ENCODE measurements around the gene COL4A4. TPM values are rescaled to one million over a fixed set of nuclear protein-coding genes. Genes with fewer than 3 reads are reported as not detected.

COL4A4 gene
- total RNA-seq, 1 donor from 2014 or later = 0.41 TPM

GRCh38 chr2:227013330-227013729 lies 150.7 kb downstream of the COL4A4 start:
- H3K4me1 Mint-ChIP-seq (ENCODE audit: low read depth) = no peaks in the 10 kb centered on the region
- no peak overlapping the region for H3K4me3 Mint-ChIP-seq (ENCODE audit: low read depth)
- no peak for DNase-seq (ENCODE audit: low spot score, unreplicated experiment)
- no peaks in the 10 kb centered on the region for H3K36me3 Mint-ChIP-seq (ENCODE audit: insufficient read depth)
- TF ChIP-seq, protein P1, sequence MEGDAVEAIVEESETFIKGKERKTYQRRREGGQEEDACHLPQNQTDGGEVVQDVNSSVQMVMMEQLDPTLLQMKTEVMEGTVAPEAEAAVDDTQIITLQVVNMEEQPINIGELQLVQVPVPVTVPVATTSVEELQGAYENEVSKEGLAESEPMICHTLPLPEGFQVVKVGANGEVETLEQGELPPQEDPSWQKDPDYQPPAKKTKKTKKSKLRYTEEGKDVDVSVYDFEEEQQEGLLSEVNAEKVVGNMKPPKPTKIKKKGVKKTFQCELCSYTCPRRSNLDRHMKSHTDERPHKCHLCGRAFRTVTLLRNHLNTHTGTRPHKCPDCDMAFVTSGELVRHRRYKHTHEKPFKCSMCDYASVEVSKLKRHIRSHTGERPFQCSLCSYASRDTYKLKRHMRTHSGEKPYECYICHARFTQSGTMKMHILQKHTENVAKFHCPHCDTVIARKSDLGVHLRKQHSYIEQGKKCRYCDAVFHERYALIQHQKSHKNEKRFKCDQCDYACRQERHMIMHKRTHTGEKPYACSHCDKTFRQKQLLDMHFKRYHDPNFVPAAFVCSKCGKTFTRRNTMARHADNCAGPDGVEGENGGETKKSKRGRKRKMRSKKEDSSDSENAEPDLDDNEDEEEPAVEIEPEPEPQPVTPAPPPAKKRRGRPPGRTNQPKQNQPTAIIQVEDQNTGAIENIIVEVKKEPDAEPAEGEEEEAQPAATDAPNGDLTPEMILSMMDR (IDR thresholded peaks at IDR 0.05; ENCODE audit: unreplicated experiment) = no peak
- no peaks in the 10 kb centered on the region for H3K27me3 Mint-ChIP-seq
- no peaks in the 10 kb centered on the region for H3K9me3 Mint-ChIP-seq (ENCODE audit: low read depth)
- H3K27ac Mint-ChIP-seq = no peak overlapping the region

DNA sequence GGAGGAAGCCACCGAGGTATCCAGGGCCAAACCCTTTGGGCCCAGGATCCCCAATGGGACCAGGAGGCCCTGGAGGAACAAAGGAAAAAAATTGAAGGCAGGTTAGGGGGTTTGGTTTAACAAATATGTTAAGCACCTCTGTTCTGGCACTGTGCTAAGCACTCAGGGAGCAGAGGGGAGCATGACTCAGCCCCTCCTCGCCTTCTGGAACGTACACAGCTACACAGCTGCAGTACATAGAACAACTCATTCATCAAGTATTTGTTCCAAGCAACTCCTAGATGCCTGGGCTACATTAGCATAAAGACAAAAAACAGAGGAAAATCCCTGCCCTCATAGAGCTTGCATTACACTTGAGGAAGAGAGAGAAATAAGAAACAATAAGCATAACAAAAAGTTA lies 153.6 kb downstream of the COL4A4 start:
- Mint-ChIP-seq H3K36me3 (ENCODE audit: insufficient read depth) (no peaks in the 10 kb centered on the region), H3K27ac (no peak overlapping the region), H3K4me1 (ENCODE audit: low read depth) (no peaks in the 10 kb centered on the region), H3K9me3 (ENCODE audit: low read depth) (no peaks in the 10 kb centered on the region), H3K27me3 (no peaks in the 10 kb centered on the region), H3K4me3 (ENCODE audit: low read depth) (no peak overlapping the region)
- TF ChIP-seq, protein P1 (IDR thresholded peaks at IDR 0.05; ENCODE audit: unreplicated experiment) = no peak
- no peak for DNase-seq (ENCODE audit: low spot score, unreplicated experiment)

- Mint-ChIP-seq H3K4me3 (ENCODE audit: low read depth) (no peak overlapping the region), H3K36me3 (ENCODE audit: insufficient read depth) (no peaks in the 10 kb centered on the region), H3K9me3 (ENCODE audit: low read depth) (no peaks in the 10 kb centered on the region), H3K27ac (no peak overlapping the region), H3K4me1 (ENCODE audit: low read depth) (no peaks in the 10 kb centered on the region), H3K27me3 (no peaks in the 10 kb centered on the region)
- DNase-seq (ENCODE audit: low spot score, unreplicated experiment) = no peak
- TF ChIP-seq, protein P1 (IDR thresholded peaks at IDR 0.05; ENCODE audit: unreplicated experiment) = no peak
These were observed 156.1 kb downstream of the COL4A4 start for GRCh38 chr2:227007940-227008339.

DNA sequence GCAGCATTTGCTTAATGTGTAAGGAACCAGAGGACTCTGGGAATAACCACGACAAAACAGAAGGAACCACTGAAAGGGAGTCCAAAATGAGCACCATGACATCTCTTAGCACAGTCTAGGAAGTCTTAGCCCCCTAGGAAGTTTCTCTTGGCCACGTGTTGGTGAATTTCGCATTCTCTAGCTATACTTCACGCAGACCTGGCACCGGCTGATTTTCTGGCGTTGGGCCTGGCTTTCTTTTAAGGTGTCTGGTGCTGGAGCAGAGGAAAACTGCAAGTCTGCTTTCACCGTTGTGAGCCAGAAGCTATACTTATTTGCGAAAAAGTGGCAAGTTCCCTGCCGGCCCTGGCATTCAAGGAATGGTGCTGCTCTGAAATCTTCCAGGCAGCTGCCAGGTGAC lies 156.9 kb downstream of the COL4A4 start:
- DNase-seq (ENCODE audit: low spot score, unreplicated experiment) = no peak
- no peaks in the 10 kb centered on the region for H3K27me3 Mint-ChIP-seq
- H3K4me1 Mint-ChIP-seq (ENCODE audit: low read depth) = no peaks in the 10 kb centered on the region
- H3K4me3 Mint-ChIP-seq (ENCODE audit: low read depth) = no peak overlapping the region
- no peaks in the 10 kb centered on the region for H3K9me3 Mint-ChIP-seq (ENCODE audit: low read depth)
- TF ChIP-seq, protein P1 (IDR thresholded peaks at IDR 0.05; ENCODE audit: unreplicated experiment) = no peak
- H3K36me3 Mint-ChIP-seq (ENCODE audit: insufficient read depth) = no peaks in the 10 kb centered on the region
- no peak overlapping the region for H3K27ac Mint-ChIP-seq

- Mint-ChIP-seq H3K27me3 (no peaks in the 10 kb centered on the region), H3K36me3 (ENCODE audit: insufficient read depth) (no peaks in the 10 kb centered on the region), H3K9me3 (ENCODE audit: low read depth) (no peaks in the 10 kb centered on the region), H3K4me3 (ENCODE audit: low read depth) (no peak overlapping the region), H3K4me1 (ENCODE audit: low read depth) (no peaks in the 10 kb centered on the region), H3K27ac (no peak overlapping the region)
- no peak for DNase-seq (ENCODE audit: low spot score, unreplicated experiment)
- TF ChIP-seq, protein P1 (IDR thresholded peaks at IDR 0.05; ENCODE audit: unreplicated experiment) = no peak
These were observed 157.7 kb downstream of the COL4A4 start for GRCh38 chr2:227006189-227006897.
